Panc1 (cell line): ENCODE measurements around the gene THBS1. TPM values are rescaled to one million over a fixed set of nuclear protein-coding genes. Genes with fewer than 3 reads are reported as not detected.

Experiments used
- ATAC-seq: fragments of 200-7000 bp; cut with Tn5 transposase; 2 replicates; pipeline ENCODE4 v1.9.1; 2020; ENCODE audit warnings: mild to moderate bottlenecking, moderate library complexity
- BruUV-seq: library from RNA; stranded (reverse); fragments of 400-500 nt; replicated peaks from 2 replicates; lab custom pipeline; 2021; lab: Mats Ljungman, UMichigan
- CTCF ChIA-PET: fragments of 300-600 bp; sonication (Branson Sonifier 250); formaldehyde crosslinking; loops from one replicate; lab custom pipeline; 2022; ENCODE audit warnings: antibody characterized with exemption; lab: Charles Lee
- POLR2A ChIA-PET: fragments of 300-600 bp; sonication (Branson Sonifier 250); formaldehyde crosslinking; loops from one replicate; lab custom pipeline; 2022; ENCODE audit warnings: antibody characterized with exemption; lab: Charles Lee
- DNase-seq: peaks from one replicate; pipeline ENCODE4 v3.0.0-alpha.2; 2010; ENCODE audit warnings: low read depth, low spot score
- H3K27ac ChIP-seq: 2 replicates; pipeline ENCODE4 v1.5.1; 2011; ENCODE audit warnings: mild to moderate bottlenecking, low read length, inconsistent platforms
- H3K27me3 ChIP-seq: fragments of 200-500 bp; sonication (Bioruptor generic); 2 replicates; pipeline ENCODE4 v1.6.0; 2014; ENCODE audit warnings: low read length, inconsistent platforms; ENCODE audit not compliant: control insufficient read depth, insufficient read depth
- H3K36me3 ChIP-seq: fragments of 200-500 bp; sonication (Bioruptor generic); 2 replicates; pipeline ENCODE4 v1.5.1; 2014; ENCODE audit warnings: inconsistent platforms, mild to moderate bottlenecking, low read length, moderate library complexity; ENCODE audit not compliant: control insufficient read depth, insufficient read depth
- H3K4me1 ChIP-seq: 2 replicates; pipeline ENCODE4 v1.5.1; 2011; ENCODE audit warnings: inconsistent platforms, mild to moderate bottlenecking, low read length, moderate library complexity; ENCODE audit not compliant: control insufficient read depth, insufficient read depth
- H3K4me3 ChIP-seq, 2 experiments: 2 replicates each; pipeline ENCODE4 v1.5.1; 2011 to 2012; ENCODE audit warnings: low read depth in 2 of 2, low read length in 2 of 2, mild to moderate bottlenecking in 2 of 2, inconsistent platforms in 1 of 2, moderate library complexity in 1 of 2
- H3K9me3 ChIP-seq: fragments of 200-500 bp; sonication (Bioruptor generic); 2 replicates; pipeline ENCODE4 v1.5.1; 2014; ENCODE audit warnings: low read depth, mild to moderate bottlenecking, inconsistent platforms, low read length, moderate library complexity; ENCODE audit not compliant: control insufficient read depth, insufficient read depth
- POLR2AphosphoS5 ChIP-seq: IDR thresholded peaks from 2 replicates; pipeline ENCODE4 v1.6.1; 2012; ENCODE audit warnings: mild to moderate bottlenecking, low read depth, low read length, moderate library complexity
- SIN3A ChIP-seq: IDR thresholded peaks from 2 replicates; pipeline ENCODE4 v1.6.1; 2012; ENCODE audit warnings: low read depth, mild to moderate bottlenecking, low read length, moderate library complexity, borderline replicate concordance; ENCODE audit not compliant: insufficient read depth
- TCF7L2 ChIP-seq: IDR thresholded peaks from 2 replicates; pipeline ENCODE4 v1.6.1; 2011; ENCODE audit warnings: mild to moderate bottlenecking, low read depth, low read length, inconsistent platforms
- in situ Hi-C: cut with HindIII; loops from 2 replicates; pipeline ENCODE4 v1.10.0; 2016; ENCODE audit warnings: low sequenced_read_pairs, low pct_unique_long_range_greater_than_20kb
- intact Hi-C: fragments of 100-400 bp; cut with micrococcal nuclease; formaldehyde crosslinking; loops from one replicate; pipeline ENCODE4 v1.10.0; 2022; ENCODE audit not compliant: unreplicated experiment
- total RNA-seq: library from RNA; stranded (reverse); gene quantifications from one replicate; pipeline ENCODE4 v1.2.1, GENCODE V29; 2021; ENCODE audit not compliant: unreplicated experiment
- TF ChIP-seq, protein P1 (sequence below): fragments of 450-650 bp; IDR thresholded peaks from 2 replicates; pipeline ENCODE4 v1.5.1; 2017; ENCODE audit warnings: mild to moderate bottlenecking
- TF ChIP-seq, protein P2 (sequence below), 2 experiments: IDR thresholded peaks; 2 replicates each; pipeline ENCODE4 v1.6.1; 2011 to 2012; ENCODE audit warnings: low read depth in 2 of 2, control low read depth in 1 of 2, low read length in 1 of 2, mild to moderate bottlenecking in 1 of 2, moderate library complexity in 1 of 2; ENCODE audit not compliant: insufficient read depth in 1 of 2

THBS1 gene
- total RNA-seq, 1 experiment from 2014 or later: 61.9 TPM

DNA sequence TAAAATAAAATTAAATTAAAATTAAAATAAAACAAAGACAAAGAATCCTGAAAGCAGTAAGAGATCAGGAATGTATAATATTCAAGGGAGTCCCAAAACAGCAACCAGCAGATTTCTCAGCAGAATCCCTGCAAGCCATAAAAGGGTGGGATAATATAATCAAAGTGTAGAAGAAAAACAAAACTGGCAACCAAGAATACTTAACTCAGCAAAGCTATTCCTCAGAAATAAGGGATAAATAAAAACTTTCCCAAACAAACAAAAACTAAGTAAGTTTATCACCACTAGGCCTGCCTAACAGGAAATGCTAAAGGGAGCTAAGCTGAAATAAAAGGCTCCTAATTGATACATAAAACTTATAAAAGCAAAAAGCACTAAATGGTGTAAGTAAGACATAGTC lies 29.8 kb downstream of the THBS1 start:
- BruUV-seq: no TSS peak
- Histone ChIP-seq H3K36me3 (no peaks in the 10 kb centered on the region), H3K27me3 (no peaks in the 10 kb centered on the region), H3K27ac (no peak overlapping the region), H3K4me1 (no peaks in the 10 kb centered on the region), H3K9me3 (peaks cover 6% of the 10 kb centered on the region; the same call in 1 of the 2 replicates), H3K4me3 (no peak overlapping the region)
- DNase-seq (no peak), ATAC-seq (no peak)
- CTCF ChIA-PET: no interaction called here
- intact Hi-C loops: no loop called here
- TF ChIP-seq, protein P1, sequence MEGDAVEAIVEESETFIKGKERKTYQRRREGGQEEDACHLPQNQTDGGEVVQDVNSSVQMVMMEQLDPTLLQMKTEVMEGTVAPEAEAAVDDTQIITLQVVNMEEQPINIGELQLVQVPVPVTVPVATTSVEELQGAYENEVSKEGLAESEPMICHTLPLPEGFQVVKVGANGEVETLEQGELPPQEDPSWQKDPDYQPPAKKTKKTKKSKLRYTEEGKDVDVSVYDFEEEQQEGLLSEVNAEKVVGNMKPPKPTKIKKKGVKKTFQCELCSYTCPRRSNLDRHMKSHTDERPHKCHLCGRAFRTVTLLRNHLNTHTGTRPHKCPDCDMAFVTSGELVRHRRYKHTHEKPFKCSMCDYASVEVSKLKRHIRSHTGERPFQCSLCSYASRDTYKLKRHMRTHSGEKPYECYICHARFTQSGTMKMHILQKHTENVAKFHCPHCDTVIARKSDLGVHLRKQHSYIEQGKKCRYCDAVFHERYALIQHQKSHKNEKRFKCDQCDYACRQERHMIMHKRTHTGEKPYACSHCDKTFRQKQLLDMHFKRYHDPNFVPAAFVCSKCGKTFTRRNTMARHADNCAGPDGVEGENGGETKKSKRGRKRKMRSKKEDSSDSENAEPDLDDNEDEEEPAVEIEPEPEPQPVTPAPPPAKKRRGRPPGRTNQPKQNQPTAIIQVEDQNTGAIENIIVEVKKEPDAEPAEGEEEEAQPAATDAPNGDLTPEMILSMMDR: no peak
- TF ChIP-seq TCF7L2 (no peak), SIN3A (no peak), POLR2AphosphoS5 (no peak)
- TF ChIP-seq, protein P2, sequence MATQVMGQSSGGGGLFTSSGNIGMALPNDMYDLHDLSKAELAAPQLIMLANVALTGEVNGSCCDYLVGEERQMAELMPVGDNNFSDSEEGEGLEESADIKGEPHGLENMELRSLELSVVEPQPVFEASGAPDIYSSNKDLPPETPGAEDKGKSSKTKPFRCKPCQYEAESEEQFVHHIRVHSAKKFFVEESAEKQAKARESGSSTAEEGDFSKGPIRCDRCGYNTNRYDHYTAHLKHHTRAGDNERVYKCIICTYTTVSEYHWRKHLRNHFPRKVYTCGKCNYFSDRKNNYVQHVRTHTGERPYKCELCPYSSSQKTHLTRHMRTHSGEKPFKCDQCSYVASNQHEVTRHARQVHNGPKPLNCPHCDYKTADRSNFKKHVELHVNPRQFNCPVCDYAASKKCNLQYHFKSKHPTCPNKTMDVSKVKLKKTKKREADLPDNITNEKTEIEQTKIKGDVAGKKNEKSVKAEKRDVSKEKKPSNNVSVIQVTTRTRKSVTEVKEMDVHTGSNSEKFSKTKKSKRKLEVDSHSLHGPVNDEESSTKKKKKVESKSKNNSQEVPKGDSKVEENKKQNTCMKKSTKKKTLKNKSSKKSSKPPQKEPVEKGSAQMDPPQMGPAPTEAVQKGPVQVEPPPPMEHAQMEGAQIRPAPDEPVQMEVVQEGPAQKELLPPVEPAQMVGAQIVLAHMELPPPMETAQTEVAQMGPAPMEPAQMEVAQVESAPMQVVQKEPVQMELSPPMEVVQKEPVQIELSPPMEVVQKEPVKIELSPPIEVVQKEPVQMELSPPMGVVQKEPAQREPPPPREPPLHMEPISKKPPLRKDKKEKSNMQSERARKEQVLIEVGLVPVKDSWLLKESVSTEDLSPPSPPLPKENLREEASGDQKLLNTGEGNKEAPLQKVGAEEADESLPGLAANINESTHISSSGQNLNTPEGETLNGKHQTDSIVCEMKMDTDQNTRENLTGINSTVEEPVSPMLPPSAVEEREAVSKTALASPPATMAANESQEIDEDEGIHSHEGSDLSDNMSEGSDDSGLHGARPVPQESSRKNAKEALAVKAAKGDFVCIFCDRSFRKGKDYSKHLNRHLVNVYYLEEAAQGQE (IDR thresholded peaks at IDR 0.05; ENCODE audit: insufficient read depth in 1 of 2, low read depth in 2 of 2, low read length in 1 of 2): no peak
- POLR2A ChIA-PET: no interaction called here
- in situ Hi-C loops: no loop called here

DNA sequence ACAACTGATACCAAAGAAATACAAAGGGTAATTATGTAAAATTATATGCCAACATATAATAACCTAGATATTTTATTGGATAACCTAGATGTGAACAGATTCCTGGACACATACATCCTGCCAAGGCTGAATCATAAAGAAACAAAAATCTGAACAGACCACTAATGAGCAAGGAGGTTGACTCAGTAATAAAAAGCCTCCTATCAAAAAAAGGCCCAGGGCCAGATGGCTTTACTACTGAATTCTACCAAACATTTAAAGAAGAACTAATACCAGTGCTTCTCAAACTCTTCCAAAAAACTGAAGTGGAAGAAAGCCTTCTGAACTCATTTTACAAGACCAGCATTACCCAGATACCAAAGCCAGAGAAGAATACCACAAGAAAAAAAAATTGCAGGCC lies 32.4 kb downstream of the THBS1 start:
- Histone ChIP-seq H3K36me3 (no peaks in the 10 kb centered on the region), H3K4me1 (no peaks in the 10 kb centered on the region), H3K27me3 (no peaks in the 10 kb centered on the region), H3K4me3 (no peak overlapping the region), H3K27ac (no peak overlapping the region), H3K9me3 (peaks cover 6% of the 10 kb centered on the region; the same call in 1 of the 2 replicates)
- ChIA-PET POLR2A (interaction anchor here (0.6 kb wide), 1 partner anchor 26 kb away, joined by 3 read pairs; no protein-coding TSS in a partner anchor), CTCF (no interaction called here)
- in situ Hi-C loops (no loop called here), intact Hi-C loops (no loop called here)
- no peak for ATAC-seq
- TF ChIP-seq, protein P2 (IDR thresholded peaks at IDR 0.05; ENCODE audit: insufficient read depth in 1 of 2, low read depth in 2 of 2, low read length in 1 of 2): no peak
- TF ChIP-seq, protein P1: no peak
- TF ChIP-seq POLR2AphosphoS5 (no peak), TCF7L2 (no peak), SIN3A (no peak)
- BruUV-seq: no TSS peak
- DNase-seq: no peak
